HepG2 (cell line): Measurements from ENCODE around the gene BLOC1S2. TPM values are rescaled to one million over a fixed set of nuclear protein-coding genes. Genes with fewer than 3 reads are reported as not detected.
"Not testable (repeated sequence)": the region's sequence is repeated elsewhere in the genome, so short reads cannot be mapped to it uniquely, and the experiment has no call there.

Experiments
- ARID5B ChIP-seq: IDR thresholded peaks from 2 replicates; pipeline ENCODE4 v1.4.0; 2020; ENCODE audit warnings: mild to moderate bottlenecking, missing genetic modification reagents
- CEBPG ChIP-seq: IDR thresholded peaks from 2 replicates; pipeline ENCODE4 v1.6.1; 2016
- FOXJ3 ChIP-seq: sonication (generic); formaldehyde crosslinking; IDR thresholded peaks from 2 replicates; pipeline ENCODE4 v1.4.0; 2020; ENCODE audit warnings: missing genetic modification reagents, mild to moderate bottlenecking, borderline replicate concordance
- FOXO1 ChIP-seq: sonication (generic); formaldehyde crosslinking; IDR thresholded peaks from 2 replicates; pipeline ENCODE4 v1.4.0; 2020; ENCODE audit warnings: missing genetic modification reagents
- GABPB1 ChIP-seq: IDR thresholded peaks from 2 replicates; pipeline ENCODE4 v1.6.1; 2016; ENCODE audit warnings: mild to moderate bottlenecking, missing genetic modification reagents, moderate library complexity, missing compliant biosample characterization
- GFI1 ChIP-seq: sonication (generic); formaldehyde crosslinking; IDR thresholded peaks from 2 replicates; pipeline ENCODE4 v1.5.0; 2020; ENCODE audit warnings: missing genetic modification reagents, mild to moderate bottlenecking, borderline replicate concordance
- HNF4A ChIP-seq: sonication (generic); formaldehyde crosslinking; IDR thresholded peaks from 2 replicates; pipeline ENCODE4 v1.4.0; 2020; ENCODE audit warnings: missing genetic modification reagents
- MAX ChIP-seq: IDR thresholded peaks from 2 replicates; pipeline ENCODE4 v1.6.1; 2012; ENCODE audit warnings: inconsistent platforms
- NR2C2 ChIP-seq: sonication (generic); formaldehyde crosslinking; IDR thresholded peaks from 2 replicates; pipeline ENCODE4 v1.4.0; 2020; ENCODE audit warnings: missing genetic modification reagents, mild to moderate bottlenecking, moderate library complexity, borderline replicate concordance
- NR2F2 ChIP-seq: IDR thresholded peaks from 2 replicates; pipeline ENCODE4 v1.6.1; 2012; ENCODE audit warnings: low read depth, inconsistent platforms, borderline replicate concordance
- PHF21A ChIP-seq: sonication (generic); formaldehyde crosslinking; IDR thresholded peaks from 2 replicates; pipeline ENCODE4 v1.5.0; 2020; ENCODE audit warnings: mild to moderate bottlenecking, missing genetic modification reagents
- RCOR2 ChIP-seq: IDR thresholded peaks from 2 replicates; pipeline ENCODE4 v1.6.1; 2016; ENCODE audit warnings: missing biosample characterization, missing genetic modification reagents
- RXRA ChIP-seq: sonication (generic); formaldehyde crosslinking; IDR thresholded peaks from 2 replicates; pipeline ENCODE4 v1.5.1; 2020; ENCODE audit warnings: missing genetic modification reagents
- RXRB ChIP-seq: IDR thresholded peaks from 2 replicates; pipeline ENCODE4 v1.6.1; 2016; ENCODE audit warnings: borderline replicate concordance, missing genetic modification reagents, missing compliant biosample characterization
- SAP130 ChIP-seq: IDR thresholded peaks from 2 replicates; pipeline ENCODE4 v1.6.1; 2016; ENCODE audit warnings: low read depth
- SOX6 ChIP-seq, 2 experiments: fragments of 450-650 bp in 1 of 2; sonication (generic) in 1 of 2; formaldehyde crosslinking in 1 of 2; IDR thresholded peaks; 2 replicates each; pipeline versions ENCODE4 v1.4.0 to v1.6.1; 2017 to 2020; ENCODE audit warnings: antibody characterized with exemption in 1 of 2, mild to moderate bottlenecking in 1 of 2, missing genetic modification reagents in 1 of 2
- TFE3 ChIP-seq: IDR thresholded peaks from 2 replicates; pipeline ENCODE4 v1.6.1; 2016
- ZGPAT ChIP-seq: IDR thresholded peaks from 2 replicates; pipeline ENCODE4 v1.6.1; 2016; ENCODE audit warnings: mild to moderate bottlenecking
- ZMYM3 ChIP-seq: sonication (generic); formaldehyde crosslinking; IDR thresholded peaks from 2 replicates; pipeline ENCODE4 v1.5.1; 2020; ENCODE audit warnings: mild to moderate bottlenecking, missing genetic modification reagents
- ZNF121 ChIP-seq: sonication (generic); formaldehyde crosslinking; IDR thresholded peaks from 2 replicates; pipeline ENCODE4 v1.5.0; 2020; ENCODE audit warnings: mild to moderate bottlenecking, missing genetic modification reagents
- ZNF343 ChIP-seq: sonication (generic); formaldehyde crosslinking; IDR thresholded peaks from 2 replicates; pipeline ENCODE4 v1.4.0; 2020; ENCODE audit warnings: mild to moderate bottlenecking, missing genetic modification reagents
- ZNF770 ChIP-seq: sonication (generic); formaldehyde crosslinking; IDR thresholded peaks from 2 replicates; pipeline ENCODE4 v1.5.0; 2020; ENCODE audit warnings: mild to moderate bottlenecking, missing genetic modification reagents
- polyA plus RNA-seq, 8 experiments: library from polyadenylated mRNA; depleted of rRNA in 3 of 8; stranded (reverse) in 7 of 8; unstranded in 1 of 8; fragments of >200 nt; fragmentation: Illumina TruSeq in 4 of 8; extraction: Trizol in 4 of 8; gene quantifications; 2 replicates each; pipeline versions ENCODE4 v1.2.1 to v1.2.3, GENCODE V29; 2011 to 2016; ENCODE audit warnings: low read depth in 4 of 8, missing spikeins in 1 of 8, mixed read lengths in 1 of 8; ENCODE audit not compliant: insufficient read depth in 1 of 8
- total RNA-seq, 5 experiments: library from RNA; depleted of rRNA; stranded (reverse); fragments of >200 nt; fragmentation: Illumina TruSeq; extraction: Trizol; gene quantifications; 2 replicates each; pipeline ENCODE4 v1.2.3, GENCODE V29; 2016; ENCODE audit warnings: low read depth in 1 of 5

BLOC1S2 gene
- total and polyA plus RNA-seq, 2 of the 13 experiments (the other 11 are each of a cell fraction or from before 2014, with no cell fraction given): 22.3 to 64.4 TPM

GRCh38 chr10:100292300-100292699 lies 5.8 kb upstream of the BLOC1S2 start (continued):
- 0 out of 2 replicates have a peak, but pooled peaks have one; percentile 17 for TF ChIP-seq MAX
- TF ChIP-seq SAP130 (CRISPR knock-in tag): peak; percentile 38
- peak; percentile 66; the same call in 1 of the 2 replicates for TF ChIP-seq ZGPAT (CRISPR knock-in tag)
- peak; percentile 49; the same call in 1 of the 2 replicates for TF ChIP-seq RXRA (CRISPR knock-in tag)
- peak; percentile 49; the same call in 1 of the 2 replicates for TF ChIP-seq NR2C2
- 0 out of 2 replicates have a peak, but pooled peaks have one; percentile 35 for TF ChIP-seq NR2F2
- TF ChIP-seq ZMYM3 (CRISPR knock-in tag): 0 out of 2 replicates have a peak, but pooled peaks have one; percentile 62
- TF ChIP-seq SOX6 (IDR thresholded peaks at IDR 0.05): not testable (repeated sequence)
- peak; percentile 62 for TF ChIP-seq SOX6 (CRISPR knock-in tag; IDR thresholded peaks at IDR 0.05)
- TF ChIP-seq RXRB (CRISPR knock-in tag): peak; percentile 79
- peak; percentile 28; the same call in 1 of the 2 replicates for TF ChIP-seq RCOR2
- peak; percentile 96 for TF ChIP-seq ZNF121 (CRISPR knock-in tag)
- TF ChIP-seq GABPB1 (CRISPR knock-in tag): peak; percentile 26; the same call in 1 of the 2 replicates
- TF ChIP-seq FOXO1 (CRISPR knock-in tag): peak; percentile 34; the same call in 1 of the 2 replicates
- peak; percentile 92 for TF ChIP-seq ZNF770 (CRISPR knock-in tag)
- TF ChIP-seq ZNF343 (CRISPR knock-in tag): peak; percentile 100
- TF ChIP-seq GFI1: peak; percentile 78
- TF ChIP-seq FOXJ3: peak; percentile 25; the same call in 1 of the 2 replicates
- TF ChIP-seq ARID5B (CRISPR knock-in tag): peak; percentile 77
- TF ChIP-seq CEBPG (CRISPR knock-in tag): peak; percentile 95
- TF ChIP-seq TFE3 (CRISPR knock-in tag): peak; percentile 29; the same call in 1 of the 2 replicates
- TF ChIP-seq HNF4A (CRISPR knock-in tag): peak; percentile 30; the same call in 1 of the 2 replicates
- peak; percentile 71; the same call in 1 of the 2 replicates for TF ChIP-seq PHF21A (CRISPR knock-in tag)
